Uterus (tissue), 2 donors: ENCODE measurements around the gene PAGR1.

Experiments
- POLR2A ChIP-seq, 2 donors: fragments of 450-650 bp; IDR thresholded peaks; one replicate each; pipeline ENCODE4 v1.6.1; 2016; ENCODE audit warnings: antibody characterized with exemption in 2 of 2, mild to moderate bottlenecking in 1 of 2, moderate library complexity in 1 of 2
- TF ChIP-seq, protein P1 (sequence below), 4 experiments: fragments of 200-600 bp in 2 of 4; fragments of 450-650 bp in 2 of 4; sonication (generic) in 2 of 4; IDR thresholded peaks; one replicate each; pipeline ENCODE4 v1.5.1; 2016 to 2019; ENCODE audit warnings: antibody characterized with exemption in 4 of 4, mild to moderate bottlenecking in 2 of 4, moderate library complexity in 1 of 4

DNA sequence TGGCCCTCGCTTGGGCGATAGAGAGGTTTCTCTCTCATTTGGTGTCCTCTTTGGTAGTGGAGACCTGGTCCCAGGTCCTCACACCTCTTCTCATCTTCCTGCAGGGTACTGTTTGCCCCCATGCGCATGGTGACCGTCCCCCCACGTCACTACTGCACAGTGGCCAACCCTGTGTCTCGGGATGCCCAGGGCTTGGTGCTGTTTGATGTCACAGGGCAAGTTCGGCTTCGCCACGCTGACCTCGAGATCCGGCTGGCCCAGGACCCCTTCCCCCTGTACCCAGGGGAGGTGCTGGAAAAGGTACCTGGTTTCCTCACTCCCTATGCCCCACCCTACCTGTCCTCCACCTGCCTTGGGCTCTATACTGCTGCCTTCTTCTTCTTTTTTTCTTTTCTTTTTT lies 14.8 kb downstream of the PAGR1 start:
- TF ChIP-seq POLR2A (IDR thresholded peaks at IDR 0.05), result no peak
- TF ChIP-seq, protein P1, sequence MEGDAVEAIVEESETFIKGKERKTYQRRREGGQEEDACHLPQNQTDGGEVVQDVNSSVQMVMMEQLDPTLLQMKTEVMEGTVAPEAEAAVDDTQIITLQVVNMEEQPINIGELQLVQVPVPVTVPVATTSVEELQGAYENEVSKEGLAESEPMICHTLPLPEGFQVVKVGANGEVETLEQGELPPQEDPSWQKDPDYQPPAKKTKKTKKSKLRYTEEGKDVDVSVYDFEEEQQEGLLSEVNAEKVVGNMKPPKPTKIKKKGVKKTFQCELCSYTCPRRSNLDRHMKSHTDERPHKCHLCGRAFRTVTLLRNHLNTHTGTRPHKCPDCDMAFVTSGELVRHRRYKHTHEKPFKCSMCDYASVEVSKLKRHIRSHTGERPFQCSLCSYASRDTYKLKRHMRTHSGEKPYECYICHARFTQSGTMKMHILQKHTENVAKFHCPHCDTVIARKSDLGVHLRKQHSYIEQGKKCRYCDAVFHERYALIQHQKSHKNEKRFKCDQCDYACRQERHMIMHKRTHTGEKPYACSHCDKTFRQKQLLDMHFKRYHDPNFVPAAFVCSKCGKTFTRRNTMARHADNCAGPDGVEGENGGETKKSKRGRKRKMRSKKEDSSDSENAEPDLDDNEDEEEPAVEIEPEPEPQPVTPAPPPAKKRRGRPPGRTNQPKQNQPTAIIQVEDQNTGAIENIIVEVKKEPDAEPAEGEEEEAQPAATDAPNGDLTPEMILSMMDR (IDR thresholded peaks at IDR 0.05), result no peak
